Gastrocnemius medialis (tissue), 4 donors: ENCODE measurements around the gene MBOAT7. TPM values are rescaled to one million over a fixed set of nuclear protein-coding genes. Genes with fewer than 3 reads are reported as not detected.

Source experiments
- ATAC-seq, 2 donors: fragments of 150-250 bp; one replicate each; pipeline ENCODE4 v1.9.1; 2016
- DNase-seq, 2 donors: peaks; one replicate each; pipeline ENCODE4 v3.0.0-alpha.2; 2019
- H3K27ac ChIP-seq, 4 donors: fragments of 200-600 bp; sonication (generic); 1 replicate in 1 of 4; 2 replicates in 3 of 4; pipeline ENCODE4 v1.5.1; 2016 to 2018; ENCODE audit warnings: mild to moderate bottlenecking in 2 of 4, moderate library complexity in 1 of 4
- H3K27me3 ChIP-seq, 3 donors: fragments of 200-600 bp; sonication (generic) in 2 of 3; 1 replicate in 1 of 3; 2 replicates in 2 of 3; pipeline versions ENCODE4 v1.5.1 to v1.6.0; 2016 to 2019; ENCODE audit warnings: mild to moderate bottlenecking in 1 of 3, moderate library complexity in 1 of 3
- H3K36me3 ChIP-seq, 2 donors: fragments of 200-600 bp; sonication (generic) in 1 of 2; one replicate each; pipeline ENCODE4 v1.5.1; 2017 to 2018
- H3K4me1 ChIP-seq, 2 donors: fragments of 200-600 bp; sonication (generic) in 1 of 2; one replicate each; pipeline ENCODE4 v1.5.1; 2016 to 2017; ENCODE audit warnings: mild to moderate bottlenecking in 2 of 2
- H3K4me3 ChIP-seq, 4 donors: fragments of 200-600 bp; sonication (generic) in 3 of 4; 1 replicate in 1 of 4; 2 replicates in 3 of 4; pipeline ENCODE4 v1.5.1; 2016 to 2019; ENCODE audit warnings: mild to moderate bottlenecking in 2 of 4
- H3K9me3 ChIP-seq, 3 donors: fragments of 200-600 bp; sonication (generic) in 2 of 3; 1 replicate in 1 of 3; 2 replicates in 2 of 3; pipeline ENCODE4 v1.5.1; 2016 to 2019
- CTCF ChIP-seq, 5 experiments: fragments of 450-650 bp in 3 of 5; fragments of 200-600 bp in 2 of 5; sonication (generic) in 2 of 5; IDR thresholded peaks in 4 of 5; conservative IDR thresholded peaks in 1 of 5; 1 replicate in 4 of 5; 2 replicates in 1 of 5; pipeline ENCODE4 v1.5.1; 2016 to 2019; ENCODE audit warnings: antibody characterized with exemption in 5 of 5, mild to moderate bottlenecking in 3 of 5, moderate library complexity in 3 of 5
- POLR2A ChIP-seq, 2 donors: fragments of 450-650 bp; IDR thresholded peaks; one replicate each; pipeline ENCODE4 v1.6.1; 2017; ENCODE audit warnings: antibody characterized with exemption in 2 of 2, mild to moderate bottlenecking in 2 of 2, moderate library complexity in 2 of 2
- in situ Hi-C, 4 donors: fragments of 200-750 bp; cut with MboI; loops; one replicate each; pipeline versions ENCODE4 v1.15.0 to v1.8.0; 2017; ENCODE audit warnings: low sequenced_read_pairs in 4 of 4
- intact Hi-C: fragments of 100-400 bp; cut with DNase I; formaldehyde crosslinking; loops from one replicate; pipeline ENCODE4 v1.15.1; 2023; ENCODE audit warnings: low total_unique reads
- total RNA-seq, 4 donors: library from RNA; depleted of rRNA; stranded (reverse); fragments of >200 nt; gene quantifications; one replicate each; pipeline versions ENCODE4 v1.1.0 to v1.2.3, GENCODE V29; 2016

Gene MBOAT7
- total RNA-seq, 4 donors from 2014 or later = 11.6 to 36.4 (median 19.3) TPM

GRCh38 chr19:54138489-54139256 lies 50.7 kb downstream of the MBOAT7 start:
- no peak for TF ChIP-seq CTCF (IDR thresholded peaks at IDR 0.05 in 4 of 5, conservative IDR thresholded peaks at IDR 0.05 in 1 of 5)
- TF ChIP-seq POLR2A (IDR thresholded peaks at IDR 0.05) = no peak
- H3K36me3 ChIP-seq = peaks cover 0 to 20% of the 10 kb centered on the region in 2 donors
- intact Hi-C loops = loop anchor here (2.0 kb wide), 1 partner anchor 36 kb away; the partner anchor contains the start of gene NDUFA3
- H3K27me3 ChIP-seq = no peaks in the 10 kb centered on the region
- no peaks in the 10 kb centered on the region for H3K9me3 ChIP-seq
- H3K27ac ChIP-seq = peak overlapping the region; percentile 97 to 100 (median 98)
- ATAC-seq (no peak), DNase-seq (no peak)
- H3K4me1 ChIP-seq = peaks cover 29 to 44% of the 10 kb centered on the region in 2 donors
- in situ Hi-C loops = no loop called here
- peak overlapping the region; percentile 86 to 99 (median 92) for H3K4me3 ChIP-seq

- peak within 1 kb of the TSS; percentile 86 to 99 (median 92) for H3K4me3 ChIP-seq
- DNase-seq = no peak
- in situ Hi-C loops (no loop called here), intact Hi-C loops (loop anchor here (1.0 to 2.0 kb wide), 4 partner anchors 21 to 62 kb away; partner anchors contain the start of genes LENG1, MBOAT7, NDUFA3 and RPS9)
- peaks cover 0 to 12% of the 10 kb centered on the region in 2 donors for H3K36me3 ChIP-seq
- peak within 1 kb of the TSS; percentile 97 to 100 (median 98) for H3K27ac ChIP-seq
- no peak for ATAC-seq
- peak; percentile 94 to 98 for TF ChIP-seq POLR2A (IDR thresholded peaks at IDR 0.05)
- no peak for TF ChIP-seq CTCF (IDR thresholded peaks at IDR 0.05 in 4 of 5, conservative IDR thresholded peaks at IDR 0.05 in 1 of 5)
- H3K27me3 ChIP-seq = no peaks in the 10 kb centered on the region
- no peaks in the 10 kb centered on the region for H3K9me3 ChIP-seq
- peaks cover 29 to 44% of the 10 kb centered on the region in 2 donors for H3K4me1 ChIP-seq
Observed at GRCh38 chr19:54137699-54138488, 51.5 kb downstream of the MBOAT7 start, which contains the start of gene CNOT3. TSS of gene CNOT3 (plus strand) at chr19:54137762. CDS start at chr19:54142979, 5,217 bp downstream.

GRCh38 chr19:54136864-54137698 lies 52.3 kb downstream of the MBOAT7 start:
- H3K4me1 ChIP-seq = peaks cover 29 to 44% of the 10 kb centered on the region in 2 donors
- peaks cover 0 to 4% of the 10 kb centered on the region in 2 donors for H3K36me3 ChIP-seq
- intact Hi-C loops = loop anchor here (1.0 kb wide), 3 partner anchors 22 to 63 kb away; partner anchors contain the start of genes LENG1, MBOAT7 and RPS9
- H3K9me3 ChIP-seq = no peaks in the 10 kb centered on the region
- H3K27me3 ChIP-seq = no peaks in the 10 kb centered on the region
- peak overlapping the region; percentile 97 to 100 (median 98) for H3K27ac ChIP-seq
- TF ChIP-seq CTCF (IDR thresholded peaks at IDR 0.05 in 4 of 5, conservative IDR thresholded peaks at IDR 0.05 in 1 of 5) (no peak), POLR2A (IDR thresholded peaks at IDR 0.05) (peak in 1 of 2 donors; percentile 41)
- peak overlapping the region; percentile 86 to 99 (median 92) for H3K4me3 ChIP-seq
- in situ Hi-C loops = no loop called here
- DNase-seq (peak; percentile 100), ATAC-seq (peak; percentile 90 to 94)
